ENCODE measurements around the gene SUPT20HL1.

DNA sequence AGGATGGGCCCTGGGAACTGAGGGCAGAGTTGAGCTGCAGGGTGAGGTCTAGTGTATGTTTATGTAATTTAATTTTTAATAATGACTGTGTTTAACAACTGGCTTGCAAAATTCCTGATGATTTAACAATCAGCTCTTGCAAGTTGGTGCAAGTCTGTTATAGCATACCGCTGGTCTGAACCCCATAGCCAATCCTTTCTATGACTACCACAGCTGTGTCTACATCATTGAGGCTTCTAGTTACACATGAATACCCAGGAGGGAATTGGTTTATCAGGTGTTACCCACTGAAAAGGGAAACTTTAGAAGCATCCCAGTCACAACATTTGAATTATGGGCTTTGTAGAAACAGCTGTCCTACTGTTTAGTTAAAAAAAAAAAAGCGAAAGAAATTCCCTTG lies 38.3 kb downstream of the SUPT20HL1 start:
- TF ChIP-seq EZH2phosphoT487 (IDR thresholded peaks at IDR 0.05; ENCODE audit: unreplicated experiment) (no peak), NANOG (IDR thresholded peaks at IDR 0.05; ENCODE audit: borderline replicate concordance) (no peak), JUNB (IDR thresholded peaks at IDR 0.05; ENCODE audit: unreplicated experiment) (no peak), POLR2AphosphoS5 (IDR thresholded peaks at IDR 0.05; ENCODE audit: low read depth) (no peak), ZNF331 (CRISPR knock-in tag; IDR thresholded peaks at IDR 0.05; ENCODE audit: low read depth) (no peak), EZH2 (IDR thresholded peaks at IDR 0.05; ENCODE audit: low read depth, unreplicated experiment) (no peak), CREB1 (CRISPR knock-in tag; IDR thresholded peaks at IDR 0.05; ENCODE audit: low read depth) (no peak), STAT1 (IDR thresholded peaks at IDR 0.05; ENCODE audit: unreplicated experiment) (no peak), ZNF462 (CRISPR knock-in tag; IDR thresholded peaks at IDR 0.05) (no peak), ZNF114 (CRISPR knock-in tag; IDR thresholded peaks at IDR 0.05) (no peak)
- TF ChIP-seq, protein P1, sequence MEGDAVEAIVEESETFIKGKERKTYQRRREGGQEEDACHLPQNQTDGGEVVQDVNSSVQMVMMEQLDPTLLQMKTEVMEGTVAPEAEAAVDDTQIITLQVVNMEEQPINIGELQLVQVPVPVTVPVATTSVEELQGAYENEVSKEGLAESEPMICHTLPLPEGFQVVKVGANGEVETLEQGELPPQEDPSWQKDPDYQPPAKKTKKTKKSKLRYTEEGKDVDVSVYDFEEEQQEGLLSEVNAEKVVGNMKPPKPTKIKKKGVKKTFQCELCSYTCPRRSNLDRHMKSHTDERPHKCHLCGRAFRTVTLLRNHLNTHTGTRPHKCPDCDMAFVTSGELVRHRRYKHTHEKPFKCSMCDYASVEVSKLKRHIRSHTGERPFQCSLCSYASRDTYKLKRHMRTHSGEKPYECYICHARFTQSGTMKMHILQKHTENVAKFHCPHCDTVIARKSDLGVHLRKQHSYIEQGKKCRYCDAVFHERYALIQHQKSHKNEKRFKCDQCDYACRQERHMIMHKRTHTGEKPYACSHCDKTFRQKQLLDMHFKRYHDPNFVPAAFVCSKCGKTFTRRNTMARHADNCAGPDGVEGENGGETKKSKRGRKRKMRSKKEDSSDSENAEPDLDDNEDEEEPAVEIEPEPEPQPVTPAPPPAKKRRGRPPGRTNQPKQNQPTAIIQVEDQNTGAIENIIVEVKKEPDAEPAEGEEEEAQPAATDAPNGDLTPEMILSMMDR (conservative IDR thresholded peaks at IDR 0.05; ENCODE audit: low read depth in 2 of 2): no peak
- TF ChIP-seq, protein P2, sequence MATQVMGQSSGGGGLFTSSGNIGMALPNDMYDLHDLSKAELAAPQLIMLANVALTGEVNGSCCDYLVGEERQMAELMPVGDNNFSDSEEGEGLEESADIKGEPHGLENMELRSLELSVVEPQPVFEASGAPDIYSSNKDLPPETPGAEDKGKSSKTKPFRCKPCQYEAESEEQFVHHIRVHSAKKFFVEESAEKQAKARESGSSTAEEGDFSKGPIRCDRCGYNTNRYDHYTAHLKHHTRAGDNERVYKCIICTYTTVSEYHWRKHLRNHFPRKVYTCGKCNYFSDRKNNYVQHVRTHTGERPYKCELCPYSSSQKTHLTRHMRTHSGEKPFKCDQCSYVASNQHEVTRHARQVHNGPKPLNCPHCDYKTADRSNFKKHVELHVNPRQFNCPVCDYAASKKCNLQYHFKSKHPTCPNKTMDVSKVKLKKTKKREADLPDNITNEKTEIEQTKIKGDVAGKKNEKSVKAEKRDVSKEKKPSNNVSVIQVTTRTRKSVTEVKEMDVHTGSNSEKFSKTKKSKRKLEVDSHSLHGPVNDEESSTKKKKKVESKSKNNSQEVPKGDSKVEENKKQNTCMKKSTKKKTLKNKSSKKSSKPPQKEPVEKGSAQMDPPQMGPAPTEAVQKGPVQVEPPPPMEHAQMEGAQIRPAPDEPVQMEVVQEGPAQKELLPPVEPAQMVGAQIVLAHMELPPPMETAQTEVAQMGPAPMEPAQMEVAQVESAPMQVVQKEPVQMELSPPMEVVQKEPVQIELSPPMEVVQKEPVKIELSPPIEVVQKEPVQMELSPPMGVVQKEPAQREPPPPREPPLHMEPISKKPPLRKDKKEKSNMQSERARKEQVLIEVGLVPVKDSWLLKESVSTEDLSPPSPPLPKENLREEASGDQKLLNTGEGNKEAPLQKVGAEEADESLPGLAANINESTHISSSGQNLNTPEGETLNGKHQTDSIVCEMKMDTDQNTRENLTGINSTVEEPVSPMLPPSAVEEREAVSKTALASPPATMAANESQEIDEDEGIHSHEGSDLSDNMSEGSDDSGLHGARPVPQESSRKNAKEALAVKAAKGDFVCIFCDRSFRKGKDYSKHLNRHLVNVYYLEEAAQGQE (IDR thresholded peaks at IDR 0.05; ENCODE audit: unreplicated experiment): no peak
- TF ChIP-seq, protein P3, sequence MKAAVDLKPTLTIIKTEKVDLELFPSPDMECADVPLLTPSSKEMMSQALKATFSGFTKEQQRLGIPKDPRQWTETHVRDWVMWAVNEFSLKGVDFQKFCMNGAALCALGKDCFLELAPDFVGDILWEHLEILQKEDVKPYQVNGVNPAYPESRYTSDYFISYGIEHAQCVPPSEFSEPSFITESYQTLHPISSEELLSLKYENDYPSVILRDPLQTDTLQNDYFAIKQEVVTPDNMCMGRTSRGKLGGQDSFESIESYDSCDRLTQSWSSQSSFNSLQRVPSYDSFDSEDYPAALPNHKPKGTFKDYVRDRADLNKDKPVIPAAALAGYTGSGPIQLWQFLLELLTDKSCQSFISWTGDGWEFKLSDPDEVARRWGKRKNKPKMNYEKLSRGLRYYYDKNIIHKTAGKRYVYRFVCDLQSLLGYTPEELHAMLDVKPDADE (IDR thresholded peaks at IDR 0.05): no peak

Data from GM23338 (cell line).